ENCODE results near the gene UBE2Q1.

GRCh38 chr1:154551474-154551873 lies 7.0 kb downstream of the UBE2Q1 start:
- TF ChIP-seq CTCF (IDR thresholded peaks at IDR 0.05) (no peak), EP300 (IDR thresholded peaks at IDR 0.05) (no peak)

All from suprapubic skin (tissue), 3 donors.